Neural progenitor cell (in vitro differentiated cells): Measurements from ENCODE around the gene POLDIP3. TPM values are rescaled to one million over a fixed set of nuclear protein-coding genes. Genes with fewer than 3 reads are reported as not detected.

Source experiments
- DNase-seq: peaks from one replicate; pipeline ENCODE4 v3.0.0-alpha.2; 2016; ENCODE audit warnings: low spot score
- H2AFZ ChIP-seq: fragments of 200-600 bp; sonication (generic); replicated peaks from 2 replicates; pipeline ENCODE4 v1.6.1; 2016; ENCODE audit warnings: antibody characterized with exemption
- H3F3A ChIP-seq: fragments of 200-600 bp; sonication (generic); 2 replicates; pipeline ENCODE4 v1.6.1; 2016; ENCODE audit warnings: antibody characterized with exemption, low read depth
- H3K27ac ChIP-seq: fragments of 200-600 bp; sonication (generic); 2 replicates; pipeline ENCODE4 v1.5.1; 2016; ENCODE audit warnings: mild to moderate bottlenecking
- H3K27me3 ChIP-seq: fragments of 200-600 bp; sonication (generic); 2 replicates; pipeline ENCODE4 v1.6.1; 2016; ENCODE audit warnings: mild to moderate bottlenecking, moderate library complexity
- H3K36me3 ChIP-seq: fragments of 200-600 bp; sonication (generic); 2 replicates; pipeline ENCODE4 v1.5.1; 2016
- H3K4me1 ChIP-seq: fragments of 200-600 bp; sonication (generic); 2 replicates; pipeline ENCODE4 v1.6.1; 2016; ENCODE audit warnings: mixed run types
- H3K4me2 ChIP-seq: fragments of 200-600 bp; sonication (generic); 2 replicates; pipeline ENCODE4 v1.6.1; 2016
- H3K4me3 ChIP-seq: fragments of 200-600 bp; sonication (generic); 2 replicates; pipeline ENCODE4 v1.5.1; 2016
- H3K79me2 ChIP-seq: fragments of 200-600 bp; sonication (generic); 2 replicates; pipeline ENCODE4 v1.6.1; 2016; ENCODE audit warnings: low read depth
- H3K9ac ChIP-seq: fragments of 200-600 bp; sonication (generic); 2 replicates; pipeline ENCODE4 v1.6.1; 2016
- H3K9me3 ChIP-seq: fragments of 200-600 bp; sonication (generic); 2 replicates; pipeline ENCODE4 v1.5.1; 2016; ENCODE audit warnings: low read depth
- H4K20me1 ChIP-seq: fragments of 200-600 bp; sonication (generic); 2 replicates; pipeline ENCODE4 v1.6.1; 2016; ENCODE audit warnings: low read depth
- H3K27ac Mint-ChIP-seq: 3 replicates; pipeline ENCODE4 v1.8.0; 2021; ENCODE audit warnings: mixed read lengths
- H3K27me3 Mint-ChIP-seq: 2 replicates; pipeline ENCODE4 v1.8.0; 2022; ENCODE audit warnings: low read depth, mild to moderate bottlenecking, inconsistent platforms, moderate library complexity, mixed read lengths; ENCODE audit not compliant: insufficient read depth
- H3K36me3 Mint-ChIP-seq: 3 replicates; pipeline ENCODE4 v1.8.0; 2021; ENCODE audit warnings: mixed read lengths
- H3K4me1 Mint-ChIP-seq: 3 replicates; pipeline ENCODE4 v1.8.0; 2021; ENCODE audit warnings: mixed read lengths
- H3K4me3 Mint-ChIP-seq: 3 replicates; pipeline ENCODE4 v1.8.0; 2021; ENCODE audit warnings: mild to moderate bottlenecking, moderate library complexity, mixed read lengths
- H3K9me3 Mint-ChIP-seq: 3 replicates; pipeline ENCODE4 v1.8.0; 2020; ENCODE audit warnings: mixed read lengths
- CTCF ChIP-seq: fragments of 200-600 bp; sonication (generic); IDR thresholded peaks from 2 replicates; pipeline ENCODE4 v1.5.1; 2017; ENCODE audit warnings: antibody characterized with exemption, mild to moderate bottlenecking
- EZH2 ChIP-seq: fragments of 200-600 bp; sonication (generic); IDR thresholded peaks from 2 replicates; pipeline ENCODE4 v1.6.1; 2017; ENCODE audit warnings: antibody characterized with exemption, mild to moderate bottlenecking, moderate library complexity
- EZH2phosphoT487 ChIP-seq: fragments of 200-600 bp; sonication (generic); IDR thresholded peaks from 2 replicates; pipeline ENCODE4 v1.6.1; 2017; ENCODE audit warnings: antibody characterized with exemption
- total RNA-seq: library from RNA; depleted of rRNA; stranded (reverse); fragments of >200 nt; gene quantifications from 2 replicates; pipeline ENCODE4 v1.2.3, GENCODE V29; 2015; ENCODE audit warnings: low replicate concordance

The POLDIP3 gene
- total RNA-seq, 1 donor from 2014 or later: 37.8 TPM

- peaks cover 41% of the 10 kb centered on the region for H3K79me2 ChIP-seq
- peaks cover 38% of the 10 kb centered on the region for H4K20me1 ChIP-seq
- no peaks in the 10 kb centered on the region for H3K9me3 ChIP-seq
- peak overlapping the region; percentile 83 for H3K4me2 ChIP-seq
- no peaks in the 10 kb centered on the region for H3K36me3 ChIP-seq
- H3K27ac ChIP-seq: peak overlapping the region; percentile 99
- Mint-ChIP-seq H3K36me3 (peaks cover 18% of the 10 kb centered on the region), H3K27me3 (peaks cover 9% of the 10 kb centered on the region), H3K4me3 (peak overlapping the region; percentile 94), H3K27ac (peak overlapping the region; percentile 100), H3K9me3 (no peaks in the 10 kb centered on the region), H3K4me1 (peaks cover 56% of the 10 kb centered on the region)
- H3K27me3 ChIP-seq: no peaks in the 10 kb centered on the region
- peaks cover 13% of the 10 kb centered on the region for H3K4me1 ChIP-seq
- TF ChIP-seq CTCF (no peak), EZH2 (no peak), EZH2phosphoT487 (no peak)
- peak; percentile 91 for DNase-seq
- peaks cover 44% of the 10 kb centered on the region for H3F3A ChIP-seq
- peak overlapping the region; percentile 96 for H3K4me3 ChIP-seq
- no peak overlapping the region for H2AFZ ChIP-seq
- H3K9ac ChIP-seq: peak overlapping the region; percentile 97
These were observed 593 bp upstream of the POLDIP3 start for GRCh38 chr22:42615092-42615859.

- peaks cover 7% of the 10 kb centered on the region for H3K27me3 Mint-ChIP-seq
- Histone ChIP-seq H3K36me3 (no peaks in the 10 kb centered on the region), H3K9me3 (no peaks in the 10 kb centered on the region), H3K79me2 (peaks cover 55% of the 10 kb centered on the region), H3K9ac (peak overlapping the region; percentile 97), H3F3A (peaks cover 58% of the 10 kb centered on the region), H3K4me3 (peak overlapping the region; percentile 96), H3K27me3 (no peaks in the 10 kb centered on the region), H4K20me1 (peaks cover 52% of the 10 kb centered on the region), H3K4me1 (peaks cover 21% of the 10 kb centered on the region), H3K27ac (peak overlapping the region; percentile 99), H2AFZ (no peak overlapping the region), H3K4me2 (peak overlapping the region; percentile 83)
- peaks cover 68% of the 10 kb centered on the region for H3K4me1 Mint-ChIP-seq
- DNase-seq: no peak
- peak overlapping the region; percentile 99 for H3K27ac Mint-ChIP-seq
- H3K36me3 Mint-ChIP-seq: peaks cover 20% of the 10 kb centered on the region
- peak overlapping the region; percentile 100 for H3K4me3 Mint-ChIP-seq
- TF ChIP-seq EZH2: no peak
- TF ChIP-seq CTCF: no peak
- no peak for TF ChIP-seq EZH2phosphoT487
- H3K9me3 Mint-ChIP-seq: no peaks in the 10 kb centered on the region
These were observed 796 bp downstream of the POLDIP3 start for GRCh38 chr22:42613872-42614301.

GRCh38 chr22:42612336-42612735 lies 2.3 kb downstream of the POLDIP3 start:
- Mint-ChIP-seq H3K36me3 (peaks cover 25% of the 10 kb centered on the region), H3K4me1 (peaks cover 71% of the 10 kb centered on the region), H3K9me3 (no peaks in the 10 kb centered on the region), H3K27me3 (peaks cover 7% of the 10 kb centered on the region), H3K4me3 (peak overlapping the region; percentile 100), H3K27ac (peak overlapping the region; percentile 54)
- Histone ChIP-seq H3F3A (peaks cover 62% of the 10 kb centered on the region), H3K4me1 (peaks cover 21% of the 10 kb centered on the region), H3K36me3 (no peaks in the 10 kb centered on the region), H3K9me3 (no peaks in the 10 kb centered on the region), H2AFZ (no peak overlapping the region), H3K4me2 (peak overlapping the region; percentile 83), H3K4me3 (no peak overlapping the region), H3K27ac (no peak overlapping the region), H3K79me2 (peaks cover 71% of the 10 kb centered on the region), H3K27me3 (no peaks in the 10 kb centered on the region), H3K9ac (no peak overlapping the region), H4K20me1 (peaks cover 60% of the 10 kb centered on the region)
- no peak for TF ChIP-seq CTCF
- TF ChIP-seq EZH2phosphoT487: no peak
- TF ChIP-seq EZH2: no peak
- DNase-seq: no peak
